Right renal pelvis (tissue), 4 donors: Measurements from ENCODE around the gene CST1. TPM values are rescaled to one million over a fixed set of nuclear protein-coding genes. Genes with fewer than 3 reads are reported as not detected.
"Not testable (repeated sequence)": the region's sequence is repeated elsewhere in the genome, so short reads cannot be mapped to it uniquely, and the experiment has no call there.

Experiments used
- DNase-seq, 4 donors: peaks; one replicate each; pipeline ENCODE4 v3.0.0-alpha.2; 2013; ENCODE audit warnings: low read depth in 4 of 4, low spot score in 3 of 4, missing footprints in 1 of 4
- polyA plus RNA-seq, 4 donors: library from polyadenylated mRNA; unstranded; fragments of 120-200 nt; gene quantifications; one replicate each; pipeline ENCODE4 v1.2.1, GENCODE V29; 2013; ENCODE audit not compliant: insufficient read length in 4 of 4

Gene CST1, protein sequence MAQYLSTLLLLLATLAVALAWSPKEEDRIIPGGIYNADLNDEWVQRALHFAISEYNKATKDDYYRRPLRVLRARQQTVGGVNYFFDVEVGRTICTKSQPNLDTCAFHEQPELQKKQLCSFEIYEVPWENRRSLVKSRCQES
- under 1 TPM in 2 of 4 donors, not detected in 2; 0.27 TPM for polyA plus RNA-seq

GRCh38 chr20:23750786-23751185 lies at the start of gene CST1:
Gene CST1 (minus strand): TSS chr20:23750935. CDS start chr20:23750866, 69 bp downstream.
- DNase-seq = not testable (repeated sequence)

DNA sequence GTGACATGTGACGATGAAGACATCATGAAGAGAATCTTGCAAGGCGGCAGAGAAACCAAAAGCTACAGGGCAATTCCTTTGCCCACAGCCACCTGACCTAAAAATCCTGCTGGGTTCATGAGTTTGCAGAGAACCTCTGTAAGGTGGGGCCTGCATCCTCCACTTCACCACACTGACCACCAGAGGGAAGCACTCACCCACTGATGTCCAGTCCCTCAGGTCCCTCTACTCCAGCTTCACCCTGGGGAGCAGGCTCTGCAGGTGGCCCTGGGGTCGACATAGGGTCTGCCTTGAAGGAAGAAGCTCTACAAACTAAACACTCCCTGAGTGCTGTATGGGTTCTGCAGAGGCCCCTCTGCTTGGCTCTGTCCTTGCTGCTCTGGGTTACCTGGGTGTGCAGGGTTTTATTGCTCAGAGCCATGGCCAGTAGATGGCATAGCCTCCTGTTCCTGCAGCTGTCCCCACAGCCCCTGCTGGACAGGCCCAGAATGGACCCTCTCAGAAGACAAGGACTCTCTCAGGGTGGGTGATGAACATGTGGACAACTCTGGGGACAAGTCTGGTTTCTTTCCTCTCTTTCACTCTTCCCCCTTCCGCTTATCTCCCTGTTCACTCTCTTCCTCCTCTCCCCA lies 48.6 kb upstream of the CST1 start:
- DNase-seq = not testable (repeated sequence)

- no peak for DNase-seq
Observed at GRCh38 chr20:23795526-23795925, 44.8 kb upstream of the CST1 start.

GRCh38 chr20:23794841-23795240 lies 44.1 kb upstream of the CST1 start:
- DNase-seq = no peak

DNA sequence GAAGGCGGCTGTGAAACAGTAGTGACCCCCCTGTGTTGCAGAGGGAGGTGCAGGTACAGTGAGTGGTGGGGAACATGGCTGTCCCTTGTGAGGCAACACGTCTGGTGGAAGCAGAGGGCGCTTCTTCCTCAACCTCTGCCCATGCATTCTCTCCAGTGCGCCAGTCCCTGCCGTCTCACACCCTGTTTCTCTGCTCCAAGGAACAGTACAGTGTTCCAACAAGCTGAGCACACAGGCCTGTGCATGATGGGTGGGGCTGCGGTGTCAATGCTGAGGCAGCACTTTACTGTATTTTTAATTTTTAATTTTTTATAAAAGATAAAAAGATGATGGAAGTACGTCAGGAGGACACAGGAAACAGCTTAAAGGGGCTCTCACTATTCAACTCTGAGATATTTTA lies 43.3 kb upstream of the CST1 start:
- no peak for DNase-seq

- no peak for DNase-seq
Observed at GRCh38 chr20:23783447-23783846, 32.7 kb upstream of the CST1 start.

DNA sequence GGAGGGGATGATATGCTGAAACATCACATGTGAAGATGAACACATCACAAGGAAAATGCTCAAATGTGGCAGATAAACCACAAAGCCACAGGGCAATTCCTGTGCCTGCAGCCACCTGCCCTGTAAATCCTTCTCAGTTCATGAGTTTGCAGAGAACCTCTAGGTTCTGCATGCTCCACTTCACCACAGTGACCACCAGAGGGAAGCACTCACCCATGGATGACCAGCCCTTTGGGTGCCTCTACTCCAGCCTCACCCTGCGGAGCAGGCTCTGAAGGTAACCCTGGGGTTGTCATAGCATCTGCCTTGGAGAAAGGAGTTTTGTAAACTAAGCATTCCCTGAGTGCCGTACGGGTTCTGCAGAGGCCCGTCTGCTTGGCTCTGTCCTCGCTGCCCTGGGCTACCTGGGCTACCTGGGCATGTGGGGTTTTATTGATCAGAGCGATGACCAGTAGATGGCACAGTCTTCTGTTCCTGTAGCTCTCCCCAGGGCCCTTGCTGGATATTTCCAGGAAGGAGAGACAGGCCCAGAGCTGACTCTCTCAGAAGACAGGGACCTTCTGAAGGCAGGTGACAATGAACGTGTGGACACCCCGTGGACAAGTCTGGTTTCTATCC lies 31.7 kb upstream of the CST1 start:
- no peak for DNase-seq

- DNase-seq = not testable (repeated sequence)
Observed at GRCh38 chr20:23778676-23779075, 27.9 kb upstream of the CST1 start.

DNA sequence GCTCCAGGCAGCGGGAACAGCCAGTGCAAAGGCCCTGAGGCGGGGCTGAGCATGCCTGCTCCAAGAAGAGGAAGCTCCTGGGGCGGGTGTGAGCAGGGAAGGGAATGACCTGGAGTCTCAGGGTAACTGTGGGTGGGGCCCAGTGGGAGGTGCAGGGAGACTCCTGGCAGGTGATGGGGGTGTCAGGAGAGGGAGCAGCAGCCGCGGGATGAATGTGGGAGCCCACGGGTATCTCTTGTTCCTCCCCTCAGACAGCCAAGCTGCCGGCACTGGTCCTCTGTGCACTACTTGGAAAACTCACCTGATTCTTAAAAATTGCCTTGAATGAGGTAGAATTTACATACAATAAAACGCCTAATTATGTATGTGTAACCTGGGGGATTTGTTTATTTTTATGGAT lies 26.6 kb upstream of the CST1 start:
- not testable (repeated sequence) for DNase-seq

GRCh38 chr20:23776067-23776771 lies 25.5 kb upstream of the CST1 start:
- DNase-seq = peak in 2 of 4 donors; percentile 48 to 56

DNA sequence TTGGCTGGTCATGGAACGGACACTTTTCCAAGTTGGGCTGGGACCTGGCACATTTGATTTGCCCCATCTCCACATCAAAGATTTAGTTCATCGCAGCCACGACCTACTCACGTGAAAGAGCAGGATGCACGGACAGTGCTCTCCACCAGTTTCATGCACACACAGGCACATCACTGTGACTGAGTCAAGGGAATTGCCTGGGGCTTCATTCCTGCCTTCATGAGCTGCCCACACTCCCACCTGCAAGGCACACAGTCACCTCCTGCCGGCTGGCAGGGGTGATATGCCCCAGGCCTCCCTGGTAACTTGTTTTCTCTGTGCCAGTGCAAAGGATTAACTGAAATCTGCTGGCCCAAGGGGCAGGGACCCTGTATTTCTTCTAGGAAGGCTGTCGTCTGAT lies 23.3 kb upstream of the CST1 start:
- no peak for DNase-seq

- no peak for DNase-seq
Observed at GRCh38 chr20:23773579-23773978, 22.8 kb upstream of the CST1 start.

- DNase-seq = no peak
Observed at GRCh38 chr20:23773127-23773526, 22.4 kb upstream of the CST1 start.

GRCh38 chr20:23772074-23772473 lies 21.3 kb upstream of the CST1 start:
- no peak for DNase-seq

DNA sequence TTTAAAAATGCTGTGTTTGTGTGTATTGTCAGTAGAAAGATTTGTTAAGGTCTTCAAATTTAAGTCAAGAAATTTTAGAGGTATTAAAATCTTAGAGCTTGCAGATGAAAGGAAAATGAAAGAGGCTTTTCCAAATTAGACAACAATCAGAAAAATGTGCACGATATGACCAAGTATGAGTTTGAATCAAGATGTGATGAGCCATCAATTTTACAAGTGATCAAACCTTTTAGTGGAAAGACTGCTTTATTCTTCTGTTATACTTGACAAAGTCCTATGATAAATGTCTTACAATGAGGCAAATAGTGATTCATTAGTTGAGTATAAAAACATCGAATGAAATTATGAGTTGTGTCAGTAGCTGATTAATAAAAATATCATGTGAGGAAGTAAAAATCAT lies 19.6 kb upstream of the CST1 start:
- DNase-seq = no peak

DNA sequence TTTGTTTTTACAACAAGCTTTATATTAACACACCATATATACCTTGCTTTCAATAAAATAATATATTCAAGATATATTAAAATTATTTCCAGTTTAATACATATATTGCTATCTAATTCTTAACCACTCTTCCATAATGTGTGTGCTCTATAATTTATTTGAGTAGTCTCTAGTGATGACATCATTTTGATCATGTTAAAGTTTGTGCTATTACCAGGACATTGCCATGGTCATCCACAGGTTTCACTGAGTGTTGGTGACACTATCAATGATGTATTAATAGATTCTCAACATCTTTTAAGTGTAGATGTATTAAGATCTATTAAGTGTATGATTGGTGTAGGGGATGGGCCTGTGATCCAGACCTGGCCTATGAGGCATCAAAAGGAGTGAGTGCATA lies 17.8 kb upstream of the CST1 start:
- not testable (repeated sequence) for DNase-seq

GRCh38 chr20:23766531-23766930 lies 15.8 kb upstream of the CST1 start:
- no peak for DNase-seq

- DNase-seq = no peak
Observed at GRCh38 chr20:23765578-23765977, 14.8 kb upstream of the CST1 start.

GRCh38 chr20:23764630-23765029 lies 13.9 kb upstream of the CST1 start:
- DNase-seq = not testable (repeated sequence)

DNA sequence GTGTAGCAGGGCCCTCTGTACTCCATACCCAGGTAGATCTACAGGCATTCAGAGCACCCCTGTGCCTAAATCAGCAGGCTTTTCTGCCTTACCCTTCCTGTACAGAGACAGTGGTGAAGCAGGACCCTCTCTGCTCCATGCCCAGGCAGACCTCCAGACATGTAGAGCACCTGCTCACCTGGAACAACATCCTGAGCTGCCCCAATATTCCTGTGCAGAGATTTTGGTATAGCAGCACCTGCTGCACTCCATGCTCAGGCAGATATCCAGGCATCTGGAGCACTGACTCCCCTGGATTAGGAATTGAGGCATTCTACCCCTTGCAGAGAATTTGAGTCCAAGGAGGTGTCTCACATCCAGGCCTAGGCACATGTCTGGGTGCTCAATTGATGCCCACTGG lies 12.6 kb upstream of the CST1 start:
- no peak for DNase-seq

GRCh38 chr20:23759306-23759940 lies 8.7 kb upstream of the CST1 start:
- no peak for DNase-seq
